Fibroblast of lung (primary cell): ENCODE measurements around the gene PSMB2. TPM values are rescaled to one million over a fixed set of nuclear protein-coding genes. Genes with fewer than 3 reads are reported as not detected.
"Not testable (repeated sequence)": the region's sequence is repeated elsewhere in the genome, so short reads cannot be mapped to it uniquely, and the experiment has no call there.

Experiments used
- DNase-seq, 2 donors: peaks; one replicate each; pipeline versions ENCODE4 v3.0.0 to v3.0.0-alpha.2; 2010; ENCODE audit warnings: low read depth in 2 of 2
- H2AFZ ChIP-seq: 2 replicates; pipeline ENCODE4 v1.5.1; 2012; ENCODE audit warnings: low read length, control low read depth, inconsistent platforms
- H3K27ac ChIP-seq: 2 replicates; pipeline ENCODE4 v1.5.1; 2011; ENCODE audit warnings: low read length, control low read depth; ENCODE audit not compliant: insufficient read depth
- H3K27me3 ChIP-seq: 2 replicates; pipeline ENCODE4 v1.5.1; 2011; ENCODE audit warnings: mild to moderate bottlenecking, low read length; ENCODE audit not compliant: control insufficient read depth, insufficient read depth
- H3K36me3 ChIP-seq: 2 replicates; pipeline ENCODE4 v1.5.1; 2011; ENCODE audit warnings: low read length; ENCODE audit not compliant: control insufficient read depth, insufficient read depth
- H3K4me1 ChIP-seq: 2 replicates; pipeline ENCODE4 v1.5.1; 2011; ENCODE audit warnings: low read length; ENCODE audit not compliant: control insufficient read depth, insufficient read depth; ENCODE audit errors: extremely low read depth
- H3K4me2 ChIP-seq: 2 replicates; pipeline ENCODE4 v1.5.1; 2011; ENCODE audit warnings: low read length, control low read depth; ENCODE audit not compliant: insufficient read depth; ENCODE audit errors: extremely low read depth
- H3K4me3 ChIP-seq, 4 experiments: fragments of 200-600 bp in 1 of 4; sonication (generic) in 1 of 4; replicated peaks in 1 of 4; 2 replicates each; pipeline ENCODE4 v1.5.1; 2011 to 2016; ENCODE audit warnings: low read length in 4 of 4, low read depth in 3 of 4, mild to moderate bottlenecking in 3 of 4, control low read depth in 2 of 4, inconsistent platforms in 1 of 4, mixed read lengths in 1 of 4; ENCODE audit not compliant: insufficient read depth in 1 of 4; ENCODE audit errors: control extremely low read depth in 1 of 4
- H3K79me2 ChIP-seq: 2 replicates; pipeline ENCODE4 v1.5.1; 2012; ENCODE audit warnings: mild to moderate bottlenecking, low read length, inconsistent platforms; ENCODE audit not compliant: control insufficient read depth, insufficient read depth
- H3K9ac ChIP-seq: 2 replicates; pipeline ENCODE4 v1.5.1; 2011; ENCODE audit warnings: mild to moderate bottlenecking, low read length, control low read depth; ENCODE audit not compliant: insufficient read depth
- H3K9me3 ChIP-seq: 2 replicates; pipeline ENCODE4 v1.5.1; 2012; ENCODE audit warnings: low read depth, low read length; ENCODE audit not compliant: control insufficient read depth, insufficient read depth
- H4K20me1 ChIP-seq: 2 replicates; pipeline ENCODE4 v1.5.1; 2011; ENCODE audit warnings: low read length; ENCODE audit not compliant: control insufficient read depth, insufficient read depth; ENCODE audit errors: extremely low read depth
- CTCF ChIP-seq, 2 donors: IDR thresholded peaks in 1 of 2; conservative IDR thresholded peaks in 1 of 2; 1 replicate in 1 of 2; 2 replicates in 1 of 2; pipeline ENCODE4 v1.5.1; 2011 to 2012; ENCODE audit warnings: low read length in 2 of 2, control low read depth in 1 of 2, inconsistent platforms in 1 of 2, low read depth in 1 of 2, mild to moderate bottlenecking in 1 of 2
- EZH2 ChIP-seq: IDR thresholded peaks from 2 replicates; pipeline ENCODE4 v1.5.1; 2012; ENCODE audit warnings: low read length, control low read depth, mild to moderate bottlenecking; ENCODE audit errors: missing control alignments
- polyA plus RNA-seq, 2 donors: library from polyadenylated mRNA; depleted of rRNA in 1 of 2; stranded (reverse) in 1 of 2; unstranded in 1 of 2; fragments of >200 nt; gene quantifications; 2 replicates each; pipeline ENCODE4 v1.2.1, GENCODE V29; 2011 to 2012; ENCODE audit warnings: missing spikeins in 1 of 2
- total RNA-seq: library from RNA; depleted of rRNA; stranded (reverse); fragments of >200 nt; gene quantifications from 2 replicates; pipeline ENCODE4 v1.2.1, GENCODE V29; 2014

PSMB2 gene
- total and polyA plus RNA-seq, 2 donors (not counting 1 experiment from before 2014, with no cell fraction given), result 18.3 to 66.8 TPM

GRCh38 chr1:35585281-35585680 lies 56.0 kb downstream of the PSMB2 start:
- DNase-seq, result no peak

GRCh38 chr1:35581621-35582020 lies 59.7 kb downstream of the PSMB2 start:
- H3K27ac ChIP-seq, H3K4me2 ChIP-seq, H3K79me2 ChIP-seq, H3K27me3 ChIP-seq, H3K9ac ChIP-seq, DNase-seq, H4K20me1 ChIP-seq, H3K36me3 ChIP-seq, H3K4me3 ChIP-seq, H2AFZ ChIP-seq, H3K4me1 ChIP-seq, H3K9me3 ChIP-seq: not testable (repeated sequence)

More at GRCh38 chr1:35585281-35585680, 56.0 kb downstream of the PSMB2 start:
- H3K4me2 ChIP-seq, result no peak overlapping the region
- no peaks in the 10 kb centered on the region for H3K9me3 ChIP-seq
- H3K4me3 ChIP-seq, result no peak overlapping the region
- no peaks in the 10 kb centered on the region for H3K27me3 ChIP-seq
- H3K9ac ChIP-seq, result no peak overlapping the region
- no peaks in the 10 kb centered on the region for H3K4me1 ChIP-seq
- H4K20me1 ChIP-seq, result no peaks in the 10 kb centered on the region
- TF ChIP-seq EZH2 (no peak), CTCF (conservative IDR thresholded peaks at IDR 0.05 in 1 of 2, IDR thresholded peaks at IDR 0.05 in 1 of 2; ENCODE audit: low read depth in 1 of 2, low read length in 2 of 2) (no peak)
- no peaks in the 10 kb centered on the region for H3K79me2 ChIP-seq
- no peak overlapping the region for H3K27ac ChIP-seq
- H2AFZ ChIP-seq, result no peak overlapping the region
- H3K36me3 ChIP-seq, result no peaks in the 10 kb centered on the region

- TF ChIP-seq CTCF (conservative IDR thresholded peaks at IDR 0.05 in 1 of 2, IDR thresholded peaks at IDR 0.05 in 1 of 2; ENCODE audit: low read depth in 1 of 2, low read length in 2 of 2) (no peak), EZH2 (no peak)
- H3K79me2 ChIP-seq, result no peaks in the 10 kb centered on the region
- no peak overlapping the region for H3K27ac ChIP-seq
- peaks cover 7% of the 10 kb centered on the region for H3K27me3 ChIP-seq
- no peaks in the 10 kb centered on the region for H3K4me1 ChIP-seq
- no peak overlapping the region for H3K4me2 ChIP-seq
- H3K36me3 ChIP-seq, result no peaks in the 10 kb centered on the region
- no peaks in the 10 kb centered on the region for H4K20me1 ChIP-seq
- no peak overlapping the region for H2AFZ ChIP-seq
- no peaks in the 10 kb centered on the region for H3K9me3 ChIP-seq
- no peak overlapping the region for H3K9ac ChIP-seq
- no peak for DNase-seq
- no peak overlapping the region for H3K4me3 ChIP-seq
These were observed 60.4 kb downstream of the PSMB2 start for GRCh38 chr1:35580949-35581388.
